HG03045 (cell line): ENCODE data around the gene EML1.
"Not testable (repeated sequence)": the region's sequence is repeated elsewhere in the genome, so short reads cannot be mapped to it uniquely, and the experiment has no call there.

ENCODE experiments used
- ATAC-seq: cut with Tn5 transposase; IDR thresholded peaks from one replicate; pipeline ENCODE4 v1.9.1; 2021; ENCODE audit warnings: mild to moderate bottlenecking, moderate library complexity; ENCODE audit not compliant: unreplicated experiment

Gene EML1

DNA sequence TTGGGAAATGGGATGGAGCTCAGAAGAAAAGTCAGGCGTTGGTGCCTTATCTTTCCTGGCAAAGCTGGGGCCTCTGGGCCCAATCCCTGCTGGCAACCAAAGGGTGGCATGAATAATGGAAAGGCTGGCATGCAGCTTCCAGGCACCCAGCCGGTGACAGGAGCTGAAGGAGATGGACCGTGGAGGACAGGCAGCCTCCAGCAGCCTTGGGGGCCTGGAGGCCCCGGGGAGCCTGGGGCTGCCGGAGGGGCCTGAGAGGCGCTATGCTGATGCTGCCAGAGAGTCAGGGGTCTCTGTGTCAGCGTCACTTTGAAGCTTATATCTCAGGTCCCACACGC, 38.2 kb upstream of the EML1 start:
- ATAC-seq, result no peak

GRCh38 chr14:99755629-99756603, 37.3 kb upstream of the EML1 start:
- no peak for ATAC-seq

DNA sequence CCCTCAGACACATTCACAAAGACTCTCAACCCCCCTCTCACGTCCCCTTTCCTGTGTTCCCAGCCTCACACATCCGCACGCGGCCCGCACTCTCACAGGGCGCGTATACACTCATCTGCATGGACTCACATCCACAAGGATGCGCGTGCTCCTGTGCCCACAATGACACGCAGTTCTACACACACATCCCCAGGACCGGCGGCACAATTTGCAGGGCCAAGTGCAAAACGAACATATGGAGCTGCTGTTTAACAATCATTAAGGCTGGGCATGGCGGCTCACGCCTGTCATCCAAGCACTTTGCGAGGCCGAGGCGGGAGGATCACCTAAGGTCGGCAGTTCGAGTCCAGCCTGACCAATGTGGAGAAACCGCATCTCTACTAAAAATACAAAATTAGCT, 36.4 kb upstream of the EML1 start:
- ATAC-seq, result no peak

DNA sequence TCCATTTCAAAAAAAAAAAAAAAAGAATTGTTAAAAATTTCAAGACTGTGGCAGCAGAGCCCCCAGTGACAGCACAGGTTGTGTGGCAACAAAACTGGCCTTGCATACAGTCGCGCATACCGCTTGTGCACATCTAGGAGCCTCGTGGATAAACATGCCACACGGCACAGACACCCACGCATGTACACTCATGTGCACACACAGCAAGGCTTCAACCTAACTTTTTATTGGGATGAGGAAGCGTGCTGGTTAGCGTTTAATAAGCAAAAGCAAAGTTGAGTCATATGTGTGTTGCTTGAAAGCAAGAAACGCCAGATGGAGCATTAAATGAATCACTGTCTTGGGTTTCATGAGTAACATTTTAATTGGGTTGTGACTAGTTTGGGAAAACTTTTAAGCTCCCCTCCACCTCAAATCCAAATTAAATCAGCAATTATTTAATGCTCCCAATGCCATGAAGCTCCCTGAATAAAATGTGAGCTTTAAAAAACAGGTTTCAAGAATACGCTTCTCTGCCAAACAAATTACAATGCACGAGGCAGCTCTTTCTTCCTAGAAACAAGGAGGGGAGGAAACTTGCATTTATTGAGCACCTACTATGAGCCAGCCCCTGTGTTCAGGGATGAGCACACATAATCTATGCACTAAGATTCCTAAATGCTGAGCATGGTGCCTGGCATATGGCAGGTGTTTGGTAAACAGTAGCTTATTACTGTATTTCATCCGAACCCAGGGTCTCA, 35.7 kb upstream of the EML1 start:
- ATAC-seq, result no peak

DNA sequence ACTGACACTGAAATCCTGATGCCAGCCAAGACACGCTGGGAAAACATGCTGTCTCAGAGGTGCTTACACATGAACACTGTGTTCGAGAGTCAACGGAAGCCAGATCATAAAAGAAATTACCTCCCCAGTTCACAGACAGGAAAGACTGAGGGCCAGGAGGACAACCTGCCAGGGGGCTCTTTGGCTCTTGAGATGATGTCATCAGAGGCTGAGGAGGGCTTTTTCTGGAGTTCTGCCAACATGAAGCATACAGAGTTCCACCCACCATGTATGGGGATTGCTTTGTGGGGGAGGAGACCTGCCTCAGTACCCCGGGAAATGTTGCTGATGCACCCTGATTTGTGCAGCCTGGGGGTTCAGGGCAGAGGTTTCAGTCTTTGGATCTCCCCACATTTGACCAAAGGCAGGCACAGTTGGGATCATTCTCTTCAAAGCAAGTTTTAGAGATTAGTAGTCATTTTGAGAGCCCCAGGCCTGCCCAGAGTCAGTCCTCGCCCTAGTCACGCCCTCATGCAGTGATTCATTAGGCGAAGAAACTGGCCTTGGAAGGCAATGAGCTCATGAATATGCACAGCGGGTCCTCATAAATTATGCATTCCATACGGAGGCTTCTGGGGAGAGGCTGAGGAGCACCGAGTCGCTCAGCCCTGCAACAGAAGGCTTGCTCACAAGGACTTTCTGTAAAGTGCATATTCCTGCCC, 34.9 kb upstream of the EML1 start:
- ATAC-seq, result no peak

GRCh38 chr14:99758872-99759545, 34.2 kb upstream of the EML1 start:
- ATAC-seq, result no peak

DNA sequence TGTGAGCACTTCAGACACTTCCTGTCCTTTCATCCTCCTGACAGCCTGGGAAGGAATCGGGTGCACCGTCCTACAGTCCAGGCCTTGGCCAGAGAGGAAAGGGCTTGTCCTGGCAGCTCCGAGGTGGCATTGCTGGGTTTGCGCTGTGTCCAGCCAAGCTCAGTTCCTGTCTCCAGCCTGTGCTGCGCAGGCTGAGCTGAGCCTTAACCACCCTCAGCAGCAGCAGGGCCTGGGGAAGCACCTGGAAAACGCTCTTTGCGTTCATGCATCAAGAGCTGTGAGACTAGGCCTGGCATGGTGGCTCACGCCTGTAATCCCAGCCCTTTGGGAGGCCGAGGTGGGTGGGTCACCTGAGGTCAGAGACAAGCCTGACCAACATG, 33.7 kb upstream of the EML1 start:
- ATAC-seq, result no peak

DNA sequence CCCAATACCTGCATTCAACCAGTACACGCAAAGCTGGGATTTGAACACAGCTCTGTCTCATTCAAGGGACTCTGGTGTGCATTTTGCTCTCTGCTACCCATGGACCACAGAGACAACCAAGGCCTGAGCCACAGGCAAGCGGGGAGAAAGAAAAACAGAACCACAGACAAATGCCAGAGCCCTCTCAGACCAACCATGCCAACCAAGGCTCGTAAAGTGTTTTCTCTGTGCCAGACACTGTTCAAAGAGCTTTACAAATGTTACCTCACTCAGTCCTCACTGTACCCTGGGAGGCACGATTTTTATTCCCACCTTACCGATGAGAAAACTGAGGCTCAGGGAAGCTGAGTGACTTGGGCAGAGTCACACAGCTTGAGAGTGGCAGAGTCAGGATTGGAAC, 32.4 kb upstream of the EML1 start:
- no peak for ATAC-seq

DNA sequence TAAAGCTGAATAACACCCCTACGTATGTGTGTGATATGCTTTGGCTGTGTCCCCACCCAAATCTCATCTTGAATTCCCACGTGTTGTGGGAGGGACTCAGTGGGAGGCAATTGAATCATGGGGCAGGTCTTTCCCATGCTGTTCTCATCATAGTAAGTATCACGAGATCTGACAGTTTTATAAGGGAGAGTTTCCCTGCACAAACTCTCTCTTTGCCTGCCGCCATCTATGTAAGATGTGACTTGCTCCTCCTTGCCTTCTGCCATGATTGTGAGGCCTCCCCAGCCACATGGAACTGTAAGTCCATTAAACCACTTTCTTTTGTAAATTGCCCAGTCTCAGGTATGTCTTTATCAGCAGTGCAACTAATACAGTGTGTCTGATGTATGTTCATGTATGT, 30.3 kb upstream of the EML1 start:
- not testable (repeated sequence) for ATAC-seq

DNA sequence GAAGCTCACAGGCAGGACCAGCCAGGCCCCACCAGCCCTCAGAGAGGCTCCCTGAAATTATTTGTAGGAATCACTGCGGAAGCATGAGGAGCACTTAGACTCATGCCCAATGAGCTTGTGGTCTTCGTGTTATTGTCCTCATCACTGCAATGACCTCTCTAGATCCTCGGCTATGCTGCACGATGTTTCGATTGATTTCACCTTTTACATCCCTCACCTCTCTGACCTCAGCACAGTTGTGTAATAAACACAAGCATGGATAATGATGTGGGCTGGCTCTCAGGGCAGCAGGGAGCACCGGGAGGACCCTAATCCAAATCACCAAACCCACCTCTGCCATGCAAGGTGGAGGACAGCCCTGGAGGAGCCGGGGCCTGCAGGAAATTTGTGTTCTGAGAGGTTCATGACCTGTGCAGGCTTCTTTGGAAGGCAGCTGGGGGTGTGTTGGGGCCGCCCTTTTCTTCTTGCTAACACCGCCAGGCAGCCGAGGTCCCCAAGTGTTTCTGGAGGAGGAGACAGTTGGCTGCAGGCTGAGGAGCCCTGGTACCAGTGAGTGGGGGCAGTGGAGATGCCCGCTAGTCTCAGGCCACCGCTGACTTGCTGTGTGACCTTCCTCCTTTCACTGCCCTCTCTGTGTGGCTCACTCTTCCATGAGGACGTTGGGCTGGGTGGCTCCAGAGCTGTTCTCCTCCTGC, 29.5 kb upstream of the EML1 start:
- ATAC-seq, result no peak

- no peak for ATAC-seq
These were observed 28.9 kb upstream of the EML1 start for GRCh38 chr14:99764222-99764706.

- ATAC-seq, result no peak
These were observed 24.8 kb upstream of the EML1 start for GRCh38 chr14:99768381-99768780.

- no peak for ATAC-seq
These were observed 24.1 kb upstream of the EML1 start for GRCh38 chr14:99769123-99769522.

GRCh38 chr14:99769799-99770198, 23.4 kb upstream of the EML1 start:
- ATAC-seq, result no peak

DNA sequence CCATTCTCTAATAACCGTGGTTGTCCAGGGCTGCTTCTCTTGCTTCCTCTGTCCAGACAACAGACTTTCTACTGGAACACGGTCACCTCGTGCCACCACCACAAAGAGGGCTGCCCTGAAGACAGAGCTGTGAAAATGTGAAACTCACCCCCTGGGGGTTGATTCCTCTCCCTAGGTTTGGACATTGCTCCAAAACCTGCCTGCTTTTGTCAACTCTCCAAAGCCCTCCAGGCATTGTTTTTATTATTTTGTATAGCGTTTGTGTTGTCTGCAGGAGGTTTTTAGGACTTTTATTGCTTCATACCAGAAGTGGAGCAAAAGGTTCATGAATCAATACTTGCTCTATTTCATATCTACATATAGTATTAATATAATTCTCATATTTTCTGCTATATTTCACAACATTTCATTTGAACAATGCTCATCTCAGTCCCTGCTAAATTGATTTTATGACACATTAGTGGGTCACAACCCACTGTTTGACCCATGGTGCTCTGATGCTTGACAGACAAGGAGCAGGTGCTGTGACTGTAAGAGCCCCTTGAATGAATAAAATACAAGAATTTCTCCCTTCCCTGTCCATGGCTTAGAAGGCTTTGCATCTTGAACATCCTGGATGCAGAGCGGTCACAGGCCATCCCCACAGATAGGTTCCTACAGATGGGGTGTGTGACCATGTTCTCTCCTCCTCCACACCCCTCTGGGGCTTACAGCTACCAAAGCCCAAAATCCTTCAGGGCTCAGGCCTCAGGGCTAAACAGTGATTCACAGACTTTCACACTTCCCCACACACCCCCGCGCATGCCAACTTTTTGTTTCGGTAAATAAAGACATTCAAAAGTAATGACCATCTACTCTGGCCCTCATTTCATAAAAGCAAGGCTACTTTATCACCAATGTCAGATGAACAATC, 20.6 kb upstream of the EML1 start:
- no peak for ATAC-seq

GRCh38 chr14:99773521-99774497, 19.4 kb upstream of the EML1 start:
- ATAC-seq, result no peak

DNA sequence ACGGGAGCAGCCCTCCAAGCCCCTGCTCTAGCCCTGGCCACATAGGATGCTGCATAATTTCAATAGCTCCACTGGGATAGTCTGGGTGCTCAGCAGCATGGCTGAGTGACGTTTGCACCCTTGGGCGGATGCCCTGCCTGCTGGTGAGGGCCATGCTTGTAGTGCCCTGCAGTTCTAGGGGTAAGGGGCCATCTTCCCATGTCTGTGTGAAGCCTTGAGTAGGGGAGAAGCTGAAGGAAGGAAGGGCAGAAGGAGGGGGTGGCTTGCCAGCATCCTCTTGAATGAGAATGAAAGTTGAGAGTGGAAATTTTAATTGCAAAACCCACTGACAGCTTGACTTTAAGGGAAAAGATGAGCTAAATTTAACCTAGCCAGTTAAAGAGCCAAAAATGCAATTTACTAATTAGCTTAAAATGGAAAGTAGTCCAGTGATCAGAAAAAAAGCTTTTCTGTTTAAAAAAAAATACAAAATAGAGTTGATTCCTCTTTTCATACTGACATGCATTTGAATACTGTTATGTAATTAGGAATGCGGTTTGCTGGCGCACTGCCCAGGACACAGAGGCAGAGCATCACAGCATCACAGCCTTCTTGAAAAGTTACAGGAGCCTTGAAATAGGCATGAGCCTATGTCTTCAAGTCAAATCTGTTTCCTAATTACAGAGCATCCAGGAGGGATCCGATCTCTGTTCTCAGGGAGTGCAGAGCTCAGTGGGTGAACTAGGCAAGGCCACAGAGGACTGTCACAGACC, 18.5 kb upstream of the EML1 start:
- ATAC-seq, result no peak
